Hematopoietic multipotent progenitor cell treated with erythropoietin and hydrocortisone succinate and interleukin-3 and kit ligand, for 4 days (in vitro differentiated cells): ENCODE data around the gene SYDE2.
A peak's percentile ranks its signal among the peaks of the same experiment; 100 is the strongest.

Experiments used
- DNase-seq: peaks from one replicate; pipeline ENCODE4 v3.0.0-alpha.2; 2015

Gene SYDE2

GRCh38 chr1:85116856-85117255, 84.0 kb downstream of the SYDE2 start:
- DNase-seq = peak; percentile 50

GRCh38 chr1:85115933-85116332, 84.9 kb downstream of the SYDE2 start:
- no peak for DNase-seq

GRCh38 chr1:85111695-85112094, 89.1 kb downstream of the SYDE2 start:
- no peak for DNase-seq

GRCh38 chr1:85109475-85109874, 91.3 kb downstream of the SYDE2 start:
- DNase-seq = peak; percentile 82
